ENCODE measurements around the gene UPK2. TPM values are rescaled to one million over a fixed set of nuclear protein-coding genes. Genes with fewer than 3 reads are reported as not detected.
A peak's percentile ranks its signal among the peaks of the same experiment; 100 is the strongest.

The UPK2 gene
- polyA plus RNA-seq, 1 of the 3 experiments (the other 2 are of a cell fraction): 0.15 TPM

- Histone ChIP-seq H3K4me2 (peak overlapping the region; percentile 89), H3K79me2 (ENCODE audit: insufficient read depth) (peaks cover 92% of the 10 kb centered on the region)
Measured at GRCh38 chr11:118913411-118914125, 42.5 kb upstream of the UPK2 start.

DNA sequence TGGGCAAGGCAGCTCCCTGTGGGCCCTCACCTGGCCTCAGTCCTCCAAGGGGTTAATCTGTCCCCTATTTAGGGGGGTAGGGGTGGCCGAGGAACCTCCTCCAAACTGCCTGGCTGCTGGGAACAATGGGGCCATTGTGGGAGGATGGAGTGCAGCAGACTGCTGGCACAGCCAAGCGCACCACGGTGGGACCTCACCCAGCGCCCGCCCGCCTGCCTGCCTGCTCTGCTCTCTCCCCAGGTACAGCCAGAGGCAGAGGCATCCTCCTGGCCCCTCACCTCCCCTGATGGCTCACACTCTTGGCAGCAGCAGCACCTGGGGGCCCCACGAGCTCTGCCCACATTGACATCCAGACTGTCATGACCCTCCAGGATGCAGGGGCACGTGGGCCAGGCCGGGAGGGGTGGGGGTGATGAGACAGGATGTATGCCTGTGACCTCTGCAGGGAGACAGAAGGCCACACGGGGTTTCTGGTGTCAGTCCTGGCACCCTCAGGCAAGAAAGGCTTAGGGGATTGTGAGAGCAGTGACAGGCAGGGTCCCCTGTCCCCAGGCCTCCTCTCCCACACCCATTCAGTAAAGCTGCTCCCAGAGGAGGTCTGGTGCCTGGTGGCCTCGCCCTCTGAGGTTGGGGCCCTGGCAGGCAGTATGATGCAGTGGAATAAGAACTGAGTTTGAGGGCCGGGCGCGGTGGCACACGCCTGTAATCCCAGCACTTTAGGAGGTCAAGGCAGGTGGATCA is 41.8 kb upstream of the UPK2 start:
- Histone ChIP-seq H3K4me1 (ENCODE audit: control insufficient read depth in 1 of 2, insufficient read depth in 2 of 2, low read depth in 1 of 2, low read length in 1 of 2) (peaks cover 84 to 91% of the 10 kb centered on the region in 2 experiments; a peak in 3 of 4 replicates), H3K36me3 (replicated peaks in 1 of 2; ENCODE audit: control insufficient read depth in 1 of 2, insufficient read depth in 2 of 2, low read length in 1 of 2) (peaks cover 0 to 3% of the 10 kb centered on the region in 2 experiments), H2AFZ (ENCODE audit: low read depth) (no peak overlapping the region), H3K27ac (ENCODE audit: low read depth in 2 of 2, low read length in 1 of 2) (peak overlapping the region; percentile 51 to 100), H3K9me3 (no peaks in the 10 kb centered on the region), H3K9ac (peak overlapping the region; percentile 51; the same call in 1 of the 2 replicates), H3K4me3 (ENCODE audit: low read depth in 2 of 2, low read length in 1 of 2) (no peak overlapping the region), H3K9me2 (no peaks in the 10 kb centered on the region), H3K27me3 (ENCODE audit: insufficient read depth) (no peaks in the 10 kb centered on the region), H4K20me1 (ENCODE audit: insufficient read depth) (peaks cover 5% of the 10 kb centered on the region; the same call in 1 of the 2 replicates), H3F3A (replicated peaks; ENCODE audit: insufficient read depth) (peaks cover 47% of the 10 kb centered on the region), H3K4me2 (peak overlapping the region; percentile 89), H3K79me2 (ENCODE audit: insufficient read depth) (peaks cover 93% of the 10 kb centered on the region)
- peak; percentile 10; the same call in 1 of the 2 replicates for TF ChIP-seq TCF12 (IDR thresholded peaks at IDR 0.05)
- no peak for TF ChIP-seq FOXJ3 (CRISPR knock-in tag; IDR thresholded peaks at IDR 0.05)
- TF ChIP-seq USF1 (IDR thresholded peaks at IDR 0.05; ENCODE audit: borderline replicate concordance, low read depth): peak; percentile 59; the same call in 1 of the 2 replicates
- peak; percentile 62 for TF ChIP-seq MAX (IDR thresholded peaks at IDR 0.05; ENCODE audit: low read depth)
- TF ChIP-seq EP300 (IDR thresholded peaks at IDR 0.05; ENCODE audit: borderline replicate concordance in 1 of 2, low read depth in 1 of 2, low read length in 1 of 2): 0 out of 4 replicates have a peak, but pooled peaks of 1 of the 2 experiments have one; percentile 17
- WGBS (ENCODE audit: low lambda C conversion rate): 57% methylated on average over 9 of the region's 15 CpGs
- POLR2A ChIA-PET: interaction anchor here (0.6 to 1.0 kb wide), 2 partner anchors 12 to 114 kb away, joined by 3 to 4 read pairs; partner anchors contain the start of gene BCL9L
- CTCF ChIA-PET: interaction anchor here (1.7 kb wide), 1 partner anchor 42 kb away, joined by 4 read pairs; the partner anchor contains the start of gene UPK2
- no peak for DNase-seq

More at GRCh38 chr11:118913411-118914125, 42.5 kb upstream of the UPK2 start:
- H4K20me1 ChIP-seq (ENCODE audit: insufficient read depth): peaks cover 5% of the 10 kb centered on the region; the same call in 1 of the 2 replicates
- TF ChIP-seq, protein P1, sequence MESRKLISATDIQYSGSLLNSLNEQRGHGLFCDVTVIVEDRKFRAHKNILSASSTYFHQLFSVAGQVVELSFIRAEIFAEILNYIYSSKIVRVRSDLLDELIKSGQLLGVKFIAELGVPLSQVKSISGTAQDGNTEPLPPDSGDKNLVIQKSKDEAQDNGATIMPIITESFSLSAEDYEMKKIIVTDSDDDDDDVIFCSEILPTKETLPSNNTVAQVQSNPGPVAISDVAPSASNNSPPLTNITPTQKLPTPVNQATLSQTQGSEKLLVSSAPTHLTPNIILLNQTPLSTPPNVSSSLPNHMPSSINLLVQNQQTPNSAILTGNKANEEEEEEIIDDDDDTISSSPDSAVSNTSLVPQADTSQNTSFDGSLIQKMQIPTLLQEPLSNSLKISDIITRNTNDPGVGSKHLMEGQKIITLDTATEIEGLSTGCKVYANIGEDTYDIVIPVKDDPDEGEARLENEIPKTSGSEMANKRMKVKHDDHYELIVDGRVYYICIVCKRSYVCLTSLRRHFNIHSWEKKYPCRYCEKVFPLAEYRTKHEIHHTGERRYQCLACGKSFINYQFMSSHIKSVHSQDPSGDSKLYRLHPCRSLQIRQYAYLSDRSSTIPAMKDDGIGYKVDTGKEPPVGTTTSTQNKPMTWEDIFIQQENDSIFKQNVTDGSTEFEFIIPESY (IDR thresholded peaks at IDR 0.05; ENCODE audit: borderline replicate concordance, low read depth): no peak
- no peak for TF ChIP-seq RFX5 (IDR thresholded peaks at IDR 0.05; ENCODE audit: low read length)
- H3K4me3 ChIP-seq (ENCODE audit: low read depth in 2 of 2, low read length in 1 of 2): no peak overlapping the region
- peaks cover 83 to 92% of the 10 kb centered on the region in 2 experiments for H3K4me1 ChIP-seq (ENCODE audit: control insufficient read depth in 1 of 2, insufficient read depth in 2 of 2, low read depth in 1 of 2, low read length in 1 of 2)
- peaks cover 0 to 3% of the 10 kb centered on the region in 2 experiments for H3K36me3 ChIP-seq (replicated peaks in 1 of 2; ENCODE audit: control insufficient read depth in 1 of 2, insufficient read depth in 2 of 2, low read length in 1 of 2)
- H2AFZ ChIP-seq (ENCODE audit: low read depth): no peak overlapping the region
- H3K9me3 ChIP-seq: no peaks in the 10 kb centered on the region
- 34% methylated on average over 2 of the region's 9 CpGs for WGBS (ENCODE audit: low lambda C conversion rate)
- H3K27ac ChIP-seq (ENCODE audit: low read depth in 2 of 2, low read length in 1 of 2): peak overlapping the region; percentile 87 to 100
- CTCF ChIA-PET: interaction anchor here (1.2 kb wide), 1 partner anchor 43 kb away, joined by 5 read pairs; the partner anchor contains the start of gene UPK2
- no peaks in the 10 kb centered on the region for H3K9me2 ChIP-seq
- POLR2A ChIA-PET: no interaction called here
- H3K9ac ChIP-seq: peak overlapping the region; percentile 80; the same call in 1 of the 2 replicates
- DNase-seq: no peak
- peaks cover 50% of the 10 kb centered on the region for H3F3A ChIP-seq (replicated peaks; ENCODE audit: insufficient read depth)
- H3K27me3 ChIP-seq (ENCODE audit: insufficient read depth): no peaks in the 10 kb centered on the region
